Rectal smooth muscle tissue (tissue), 1 donor: ENCODE measurements around the gene MYH2.

Experiments used
- H3K27ac ChIP-seq: one replicate; pipeline ENCODE4 v1.7.0; 2013; ENCODE audit warnings: low read depth, low read length, inconsistent platforms
- H3K27me3 ChIP-seq: one replicate; pipeline ENCODE4 v1.7.0; 2013; ENCODE audit warnings: low read length; ENCODE audit not compliant: control insufficient read depth, insufficient read depth
- H3K36me3 ChIP-seq: one replicate; pipeline ENCODE4 v1.7.0; 2013; ENCODE audit warnings: low read length; ENCODE audit not compliant: control insufficient read depth, insufficient read depth
- H3K4me1 ChIP-seq: one replicate; pipeline ENCODE4 v1.7.0; 2013; ENCODE audit warnings: low read length; ENCODE audit not compliant: control insufficient read depth, insufficient read depth
- H3K4me3 ChIP-seq: one replicate; pipeline ENCODE4 v1.7.0; 2013; ENCODE audit warnings: low read length
- H3K9ac ChIP-seq: one replicate; pipeline ENCODE4 v1.7.0; 2013; ENCODE audit warnings: low read length

Gene MYH2

GRCh38 chr17:10499950-10500349 lies 49.5 kb downstream of the MYH2 start:
- Histone ChIP-seq H3K36me3 (no peaks in the 10 kb centered on the region), H3K27me3 (no peaks in the 10 kb centered on the region), H3K9ac (no peak overlapping the region), H3K4me1 (no peaks in the 10 kb centered on the region), H3K27ac (no peak overlapping the region), H3K4me3 (no peak overlapping the region)

DNA sequence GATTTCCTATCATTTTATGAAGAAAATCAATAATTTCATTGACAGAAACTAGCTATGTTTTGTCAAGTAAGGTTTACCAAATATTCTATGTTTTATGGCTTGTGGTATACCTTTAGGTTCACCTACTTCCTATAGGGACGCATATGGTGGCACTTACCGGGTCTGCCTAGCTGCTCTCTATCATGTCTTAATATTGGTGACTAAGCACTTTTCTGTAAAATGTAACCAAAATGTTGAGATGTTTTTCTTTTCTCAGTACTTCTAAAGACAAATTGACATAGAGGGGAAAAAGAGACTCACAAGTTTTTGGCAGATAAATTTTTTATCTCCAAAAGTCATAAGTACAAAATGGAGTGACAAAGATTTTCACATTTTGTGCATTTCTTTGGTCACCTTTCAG lies 57.5 kb downstream of the MYH2 start:
- H3K27ac ChIP-seq, result no peak overlapping the region
- H3K9ac ChIP-seq, result no peak overlapping the region
- no peaks in the 10 kb centered on the region for H3K27me3 ChIP-seq
- H3K4me3 ChIP-seq, result no peak overlapping the region
- no peaks in the 10 kb centered on the region for H3K36me3 ChIP-seq
- H3K4me1 ChIP-seq, result no peaks in the 10 kb centered on the region

DNA sequence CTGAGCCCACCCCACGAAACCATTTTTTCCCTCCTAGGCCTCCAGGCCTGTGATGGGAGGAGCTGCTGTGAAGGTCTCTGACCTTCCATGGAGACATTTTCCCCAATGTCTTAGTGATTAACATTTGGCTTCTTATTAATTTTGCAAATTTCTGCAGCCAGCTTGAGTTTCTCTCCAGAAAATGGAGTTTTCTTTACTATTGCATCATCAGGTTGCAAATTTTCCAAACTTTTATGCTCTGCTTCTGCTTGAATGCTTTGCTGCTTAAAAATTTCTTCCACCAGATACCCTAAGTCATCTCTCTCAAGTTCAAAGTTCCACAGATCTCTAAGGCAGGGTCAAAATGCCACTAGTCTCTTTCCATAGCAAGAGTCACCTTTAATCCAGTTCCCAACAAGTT lies 67.2 kb downstream of the MYH2 start:
- Histone ChIP-seq H3K27ac (no peak overlapping the region), H3K27me3 (no peaks in the 10 kb centered on the region), H3K36me3 (no peaks in the 10 kb centered on the region), H3K9ac (no peak overlapping the region), H3K4me3 (no peak overlapping the region), H3K4me1 (no peaks in the 10 kb centered on the region)

GRCh38 chr17:10477701-10478100 lies 71.8 kb downstream of the MYH2 start:
- no peak overlapping the region for H3K9ac ChIP-seq
- H3K27ac ChIP-seq, result no peak overlapping the region
- no peaks in the 10 kb centered on the region for H3K36me3 ChIP-seq
- no peak overlapping the region for H3K4me3 ChIP-seq
- H3K27me3 ChIP-seq, result no peaks in the 10 kb centered on the region
- H3K4me1 ChIP-seq, result no peaks in the 10 kb centered on the region

DNA sequence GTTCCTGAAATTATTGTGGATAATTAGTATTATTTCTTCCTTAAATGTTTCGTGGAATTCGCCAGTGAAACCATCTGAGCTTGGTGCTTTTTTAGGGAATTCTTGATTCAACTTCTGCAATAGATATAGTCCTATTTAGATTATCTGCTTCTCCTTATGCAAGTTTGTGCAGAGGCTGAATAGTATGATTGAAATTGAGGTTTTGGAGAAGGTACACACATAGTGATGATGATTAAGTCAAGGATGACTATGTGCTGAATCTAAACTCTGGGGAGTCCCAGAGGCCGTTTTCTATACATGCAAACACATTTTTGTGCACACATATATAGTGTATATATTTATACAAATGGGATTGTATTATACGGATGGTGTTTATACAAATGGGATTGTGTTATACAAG lies 74.9 kb downstream of the MYH2 start:
- H3K9ac ChIP-seq, result no peak overlapping the region
- H3K4me1 ChIP-seq, result no peaks in the 10 kb centered on the region
- no peak overlapping the region for H3K27ac ChIP-seq

GRCh38 chr17:10471858-10472257 lies 77.6 kb downstream of the MYH2 start:
- Histone ChIP-seq H3K4me1 (no peaks in the 10 kb centered on the region), H3K27me3 (no peaks in the 10 kb centered on the region), H3K4me3 (no peak overlapping the region), H3K27ac (no peak overlapping the region), H3K36me3 (no peaks in the 10 kb centered on the region), H3K9ac (no peak overlapping the region)

More for the DNA sequence above, 74.9 kb downstream of the MYH2 start:
- no peaks in the 10 kb centered on the region for H3K27me3 ChIP-seq
- H3K36me3 ChIP-seq, result no peaks in the 10 kb centered on the region
- no peak overlapping the region for H3K4me3 ChIP-seq
